Thyroid gland (tissue), 4 donors: Measurements from ENCODE around the gene PLEKHN1. TPM values are rescaled to one million over a fixed set of nuclear protein-coding genes. Genes with fewer than 3 reads are reported as not detected.
"Not testable (repeated sequence)": the region's sequence is repeated elsewhere in the genome, so short reads cannot be mapped to it uniquely, and the experiment has no call there.

Experiments used
- DNase-seq, 2 donors: peaks; one replicate each; pipeline ENCODE4 v3.0.0-alpha.2; 2019
- H3K27ac ChIP-seq, 3 donors: fragments of 200-600 bp; sonication (generic); 1 replicate in 2 of 3; 2 replicates in 1 of 3; pipeline ENCODE4 v1.5.1; 2016 to 2019; ENCODE audit warnings: mild to moderate bottlenecking in 1 of 3, moderate library complexity in 1 of 3
- H3K27me3 ChIP-seq: fragments of 200-600 bp; sonication (generic); one replicate; pipeline ENCODE4 v1.5.1; 2019
- H3K36me3 ChIP-seq, 2 donors: fragments of 200-600 bp; sonication (generic); one replicate each; pipeline ENCODE4 v1.5.1; 2016 to 2019
- H3K4me1 ChIP-seq, 2 donors: fragments of 200-600 bp; sonication (generic); one replicate each; pipeline ENCODE4 v1.5.1; 2017 to 2019
- H3K4me3 ChIP-seq, 3 donors: fragments of 200-600 bp; sonication (generic); replicated peaks in 1 of 3; 1 replicate in 2 of 3; 2 replicates in 1 of 3; pipeline ENCODE4 v1.5.1; 2016; ENCODE audit warnings: mild to moderate bottlenecking in 1 of 3
- H3K9me3 ChIP-seq: fragments of 200-600 bp; sonication (generic); one replicate; pipeline ENCODE4 v1.5.1; 2017
- POLR2A ChIP-seq, 2 donors: fragments of 450-650 bp; IDR thresholded peaks; one replicate each; pipeline ENCODE4 v1.6.1; 2017; ENCODE audit warnings: antibody characterized with exemption in 2 of 2, mild to moderate bottlenecking in 2 of 2, moderate library complexity in 1 of 2
- WGBS, 2 donors: methylation state at CpG; one replicate each; pipeline ENCODE4 v1.1.5; 2017; 5-methylcytosine and 5-hydroxymethylcytosine counted together
- intact Hi-C: fragments of 100-400 bp; cut with DNase I; formaldehyde crosslinking; loops from one replicate; pipeline ENCODE4 v1.15.1; 2023
- total RNA-seq, 4 donors: library from RNA; depleted of rRNA; stranded (reverse); fragments of >200 nt; gene quantifications; one replicate each; pipeline ENCODE4 v1.2.3, GENCODE V29; 2016
- TF ChIP-seq, protein P1 (sequence below), 6 experiments: fragments of 200-600 bp in 3 of 6; fragments of 450-650 bp in 3 of 6; sonication (generic) in 3 of 6; IDR thresholded peaks; one replicate each; pipeline ENCODE4 v1.5.1; 2016 to 2019; ENCODE audit warnings: antibody characterized with exemption in 6 of 6, mild to moderate bottlenecking in 2 of 6, inconsistent platforms in 1 of 6, moderate library complexity in 1 of 6

The PLEKHN1 gene
- total RNA-seq, 4 donors from 2014 or later, result 0.25 to 0.27 TPM; not detected in 2

GRCh38 chr1:1014799-1015681, 48.8 kb downstream of the PLEKHN1 start:
- Histone ChIP-seq H3K27ac (peak overlapping the region in 2 of 3 donors; percentile 20 to 91), H3K9me3 (no peaks in the 10 kb centered on the region), H3K4me1 (peaks cover 6 to 14% of the 10 kb centered on the region in 2 donors), H3K27me3 (no peaks in the 10 kb centered on the region), H3K36me3 (no peaks in the 10 kb centered on the region), H3K4me3 (no peak overlapping the region)
- no peak for DNase-seq
- intact Hi-C loops, result no loop called here
- WGBS, 2 donors, result 79 to 81% methylated on average over 18 of the region's 20 CpGs
- no peak for TF ChIP-seq POLR2A (IDR thresholded peaks at IDR 0.05)
- TF ChIP-seq, protein P1, sequence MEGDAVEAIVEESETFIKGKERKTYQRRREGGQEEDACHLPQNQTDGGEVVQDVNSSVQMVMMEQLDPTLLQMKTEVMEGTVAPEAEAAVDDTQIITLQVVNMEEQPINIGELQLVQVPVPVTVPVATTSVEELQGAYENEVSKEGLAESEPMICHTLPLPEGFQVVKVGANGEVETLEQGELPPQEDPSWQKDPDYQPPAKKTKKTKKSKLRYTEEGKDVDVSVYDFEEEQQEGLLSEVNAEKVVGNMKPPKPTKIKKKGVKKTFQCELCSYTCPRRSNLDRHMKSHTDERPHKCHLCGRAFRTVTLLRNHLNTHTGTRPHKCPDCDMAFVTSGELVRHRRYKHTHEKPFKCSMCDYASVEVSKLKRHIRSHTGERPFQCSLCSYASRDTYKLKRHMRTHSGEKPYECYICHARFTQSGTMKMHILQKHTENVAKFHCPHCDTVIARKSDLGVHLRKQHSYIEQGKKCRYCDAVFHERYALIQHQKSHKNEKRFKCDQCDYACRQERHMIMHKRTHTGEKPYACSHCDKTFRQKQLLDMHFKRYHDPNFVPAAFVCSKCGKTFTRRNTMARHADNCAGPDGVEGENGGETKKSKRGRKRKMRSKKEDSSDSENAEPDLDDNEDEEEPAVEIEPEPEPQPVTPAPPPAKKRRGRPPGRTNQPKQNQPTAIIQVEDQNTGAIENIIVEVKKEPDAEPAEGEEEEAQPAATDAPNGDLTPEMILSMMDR (IDR thresholded peaks at IDR 0.05), result peak in 2 of 6 experiments; percentile 9 to 20

- intact Hi-C loops, H3K27me3 ChIP-seq, H3K4me3 ChIP-seq, H3K36me3 ChIP-seq, H3K27ac ChIP-seq, H3K9me3 ChIP-seq, DNase-seq: not testable (repeated sequence)
- WGBS, 2 donors, result 80 to 85% methylated on average over 12 to 16 of the region's 17 CpGs
- peaks cover 14 to 26% of the 10 kb centered on the region in 2 donors for H3K4me1 ChIP-seq
Observed at GRCh38 chr1:1017397-1018320, 51.4 kb downstream of the PLEKHN1 start.

- DNase-seq, H3K9me3 ChIP-seq, H3K4me3 ChIP-seq, intact Hi-C loops, H3K36me3 ChIP-seq, H3K27me3 ChIP-seq, H3K27ac ChIP-seq: not testable (repeated sequence)
- 87 to 97% methylated on average over 9 to 25 of the region's 26 CpGs for WGBS, 2 donors
- peaks cover 14 to 25% of the 10 kb centered on the region in 2 donors for H3K4me1 ChIP-seq
Observed at GRCh38 chr1:1018321-1018685, 52.0 kb downstream of the PLEKHN1 start.

- peak overlapping the region in 1 of 3 donors; percentile 92 for H3K4me3 ChIP-seq
- H3K27me3 ChIP-seq, result no peaks in the 10 kb centered on the region
- TF ChIP-seq, protein P1 (IDR thresholded peaks at IDR 0.05), result peak in 4 of 6 experiments; percentile 25 to 77 (median 37)
- TF ChIP-seq POLR2A (IDR thresholded peaks at IDR 0.05), result peak in 1 of 2 donors; percentile 18
- DNase-seq, result peak; percentile 85 to 86
- H3K27ac ChIP-seq, result peak overlapping the region; percentile 75 to 96 (median 87)
- peaks cover 16 to 27% of the 10 kb centered on the region in 2 donors for H3K4me1 ChIP-seq
- H3K9me3 ChIP-seq, result no peaks in the 10 kb centered on the region
- H3K36me3 ChIP-seq, result no peaks in the 10 kb centered on the region
- WGBS, 2 donors, result 0 to 29% methylated on average over 6 of the region's 91 CpGs
- intact Hi-C loops, result no loop called here
Observed at GRCh38 chr1:1019122-1019999, 53.1 kb downstream of the PLEKHN1 start.

- intact Hi-C loops, result no loop called here
- no peaks in the 10 kb centered on the region for H3K9me3 ChIP-seq
Observed at GRCh38 chr1:1020000-1020404, 53.7 kb downstream of the PLEKHN1 start, which contains the start of gene AGRN. Gene AGRN (plus strand): TSS chr1:1020120. CDS start chr1:1020173, 53 bp downstream.

More at GRCh38 chr1:1020000-1020404, 53.7 kb downstream of the PLEKHN1 start, which contains the start of gene AGRN:
- peak within 1 kb of the TSS; percentile 75 to 96 (median 87) for H3K27ac ChIP-seq
- no peaks in the 10 kb centered on the region for H3K27me3 ChIP-seq
- H3K36me3 ChIP-seq, result no peaks in the 10 kb centered on the region
- TF ChIP-seq POLR2A (IDR thresholded peaks at IDR 0.05), result peak in 1 of 2 donors; percentile 50
- TF ChIP-seq, protein P1 (IDR thresholded peaks at IDR 0.05), result no peak
- DNase-seq, result peak; percentile 56
- WGBS, 2 donors, result 0 to 7% methylated on average over 3 to 10 of the region's 58 CpGs
- H3K4me1 ChIP-seq, result peaks cover 21 to 31% of the 10 kb centered on the region in 2 donors
- peak within 1 kb of the TSS; percentile 47 to 92 (median 49) for H3K4me3 ChIP-seq
